SK-N-SH (cell line): ENCODE results near the gene AWAT2. TPM values are rescaled to one million over a fixed set of nuclear protein-coding genes. Genes with fewer than 3 reads are reported as not detected.
A peak's percentile ranks its signal among the peaks of the same experiment; 100 is the strongest.

Experiments
- CTCF ChIA-PET: fragments of 300-600, 350-600 bp; formaldehyde crosslinking; extraction: SDS; loops from one replicate; lab custom pipeline; 2021; lab: Yijun Ruan, JAX
- POLR2A ChIA-PET: fragments of 350-600 bp; sonication (Branson Sonifier 250); formaldehyde crosslinking; extraction: SDS; loops from one replicate; lab custom pipeline; 2020; ENCODE audit warnings: antibody characterized with exemption, inconsistent platforms; lab: Yijun Ruan, JAX
- DNase-seq: peaks from one replicate; pipeline ENCODE4 v3.0.0; 2012
- H2AFZ ChIP-seq: fragments of 200-600 bp; sonication (generic); 2 replicates; pipeline ENCODE4 v1.8.1; 2016; ENCODE audit warnings: antibody characterized with exemption, mild to moderate bottlenecking, low read depth
- H3F3A ChIP-seq: fragments of 200-600 bp; sonication (generic); replicated peaks from 2 replicates; pipeline ENCODE3; 2016; ENCODE audit warnings: antibody characterized with exemption, mild to moderate bottlenecking; ENCODE audit not compliant: insufficient read depth
- H3K27ac ChIP-seq, 2 experiments: fragments of 200-500 bp in 1 of 2; fragments of 200-600 bp in 1 of 2; sonication (Bioruptor generic) in 1 of 2; sonication (generic), shearing (Covaris generic) in 1 of 2; 2 replicates each; pipeline versions ENCODE4 v1.5.1 to v1.6.1; 2014 to 2016; ENCODE audit warnings: low read depth in 2 of 2, inconsistent platforms in 1 of 2, low read length in 1 of 2, mild to moderate bottlenecking in 1 of 2, mixed read lengths in 1 of 2
- H3K27me3 ChIP-seq: fragments of 200-600 bp; sonication (generic), shearing (Covaris generic); 2 replicates; pipeline ENCODE4 v1.6.1; 2016; ENCODE audit warnings: mixed run types; ENCODE audit not compliant: insufficient read depth
- H3K36me3 ChIP-seq, 2 experiments: fragments of 200-500 bp in 1 of 2; fragments of 200-600 bp in 1 of 2; sonication (Bioruptor generic) in 1 of 2; sonication (generic) in 1 of 2; replicated peaks in 1 of 2; 2 replicates each; pipeline versions ENCODE3 to v1.5.1; 2014 to 2016; ENCODE audit warnings: low read length in 1 of 2, mild to moderate bottlenecking in 1 of 2; ENCODE audit not compliant: insufficient read depth in 2 of 2, control insufficient read depth in 1 of 2
- H3K4me1 ChIP-seq, 2 experiments: fragments of 200-500 bp in 1 of 2; fragments of 200-600 bp in 1 of 2; sonication (Bioruptor generic) in 1 of 2; sonication (generic), shearing (Covaris generic) in 1 of 2; 2 replicates each; pipeline versions ENCODE4 v1.5.1 to v1.6.1; 2014 to 2016; ENCODE audit warnings: low read depth in 1 of 2, low read length in 1 of 2, mixed run types in 1 of 2; ENCODE audit not compliant: insufficient read depth in 2 of 2, control insufficient read depth in 1 of 2
- H3K4me2 ChIP-seq: fragments of 200-600 bp; sonication (generic), shearing (Covaris generic); 2 replicates; pipeline ENCODE4 v1.6.1; 2017; ENCODE audit warnings: mixed run types
- H3K4me3 ChIP-seq, 2 experiments: fragments of 200-500 bp in 1 of 2; fragments of 200-600 bp in 1 of 2; sonication (Bioruptor generic) in 1 of 2; sonication (generic), shearing (Covaris generic) in 1 of 2; 2 replicates each; pipeline versions ENCODE4 v1.5.1 to v1.8.1; 2014 to 2016; ENCODE audit warnings: low read depth in 2 of 2, inconsistent platforms in 1 of 2, low read length in 1 of 2, mild to moderate bottlenecking in 1 of 2, mixed read lengths in 1 of 2, moderate library complexity in 1 of 2
- H3K79me2 ChIP-seq: fragments of 200-600 bp; sonication (generic); 2 replicates; pipeline ENCODE4 v1.8.1; 2017; ENCODE audit warnings: mild to moderate bottlenecking; ENCODE audit not compliant: insufficient read depth
- H3K9ac ChIP-seq: fragments of 200-600 bp; sonication (generic); 2 replicates; pipeline ENCODE4 v1.6.1; 2017; ENCODE audit warnings: mixed run types
- H3K9me2 ChIP-seq: fragments of 200-600 bp; sonication (generic); 2 replicates; pipeline ENCODE4 v1.6.1; 2017; ENCODE audit warnings: mixed run types
- H3K9me3 ChIP-seq: fragments of 200-600 bp; sonication (generic); 2 replicates; pipeline ENCODE4 v1.6.1; 2017; ENCODE audit warnings: mixed run types, mild to moderate bottlenecking, moderate library complexity
- H4K20me1 ChIP-seq: fragments of 200-600 bp; sonication (generic); 2 replicates; pipeline ENCODE4 v1.6.1; 2017; ENCODE audit warnings: mild to moderate bottlenecking, mixed run types; ENCODE audit not compliant: insufficient read depth
- CTCF ChIP-seq: fragments of 200-600 bp; sonication (generic); IDR thresholded peaks from 2 replicates; pipeline ENCODE4 v1.6.1; 2017; ENCODE audit warnings: antibody characterized with exemption, mild to moderate bottlenecking, moderate library complexity
- FOSL2 ChIP-seq: IDR thresholded peaks from 2 replicates; pipeline ENCODE4 v1.4.0; 2012; ENCODE audit warnings: low read depth, mild to moderate bottlenecking, moderate library complexity, borderline replicate concordance
- IRF3 ChIP-seq: fragments of 150-350 bp; IDR thresholded peaks from 2 replicates; pipeline ENCODE4 v1.6.1; 2016; ENCODE audit warnings: mild to moderate bottlenecking, low read depth, low read length
- MEF2A ChIP-seq: IDR thresholded peaks from 2 replicates; pipeline ENCODE4 v1.4.0; 2012; ENCODE audit warnings: low read depth, borderline replicate concordance
- MXI1 ChIP-seq: IDR thresholded peaks from 2 replicates; pipeline ENCODE4 v1.6.1; 2012; ENCODE audit warnings: mild to moderate bottlenecking, low read depth, low read length, improper control_type of control experiment
- NFIC ChIP-seq: IDR thresholded peaks from 2 replicates; pipeline ENCODE4 v1.4.0; 2012; ENCODE audit warnings: borderline replicate concordance
- NRF1 ChIP-seq: IDR thresholded peaks from 2 replicates; pipeline ENCODE4 v1.6.1; 2012; ENCODE audit warnings: low read depth, mild to moderate bottlenecking, low read length
- POLR2AphosphoS5 ChIP-seq: IDR thresholded peaks from 2 replicates; pipeline ENCODE4 v1.6.1; 2012; ENCODE audit warnings: low read depth, low read length
- RAD21 ChIP-seq: IDR thresholded peaks from 2 replicates; pipeline ENCODE4 v1.6.1; 2012; ENCODE audit warnings: mild to moderate bottlenecking, low read length
- REST ChIP-seq: IDR thresholded peaks from 2 replicates; pipeline ENCODE4 v1.6.1; 2012; ENCODE audit warnings: mild to moderate bottlenecking, low read depth, low read length, moderate library complexity
- SMC3 ChIP-seq: IDR thresholded peaks from 2 replicates; pipeline ENCODE4 v1.6.1; 2012; ENCODE audit warnings: low read depth, low read length, improper control_type of control experiment
- TCF12 ChIP-seq: IDR thresholded peaks from 2 replicates; pipeline ENCODE4 v1.4.0; 2012
- TEAD4 ChIP-seq: IDR thresholded peaks from 2 replicates; pipeline ENCODE4 v1.4.0; 2012; ENCODE audit warnings: mild to moderate bottlenecking, borderline replicate concordance; ENCODE audit not compliant: insufficient read depth
- USF2 ChIP-seq: fragments of 150-350 bp; IDR thresholded peaks from 2 replicates; pipeline ENCODE4 v1.6.1; 2017; ENCODE audit warnings: antibody characterized with exemption, low read length, low read depth, borderline replicate concordance
- WGBS: methylation state at CpG from one replicate; pipeline ENCODE4 v1.1.6; 2017; ENCODE audit warnings: low lambda C conversion rate; 5-methylcytosine and 5-hydroxymethylcytosine counted together
- polyA plus RNA-seq, 3 experiments: library from polyadenylated mRNA; depleted of rRNA; stranded (reverse); fragments of >200 nt; gene quantifications; 2 replicates each; pipeline ENCODE4 v1.2.3, GENCODE V29; 2012

Gene AWAT2
- polyA plus RNA-seq, 1 of the 3 experiments (the other 2 are of a cell fraction) = 0.13 TPM

GRCh38 chrX:70025464-70025863 is 24.3 kb downstream of the AWAT2 start:
- Histone ChIP-seq H3K27me3 (0 out of 2 replicates have a peak, but pooled peaks cover 4% of the 10 kb centered on the region), H3K9me2 (no peaks in the 10 kb centered on the region), H3F3A (peaks cover 3% of the 10 kb centered on the region), H2AFZ (peak overlapping the region; percentile 35; the same call in 1 of the 2 replicates), H3K27ac (no peak overlapping the region), H3K4me2 (peak overlapping the region; percentile 19; the same call in 1 of the 2 replicates), H3K36me3 (no peaks in the 10 kb centered on the region), H3K9me3 (no peaks in the 10 kb centered on the region), H3K9ac (no peak overlapping the region), H3K4me3 (no peak overlapping the region), H3K79me2 (no peaks in the 10 kb centered on the region), H4K20me1 (no peaks in the 10 kb centered on the region), H3K4me1 (no peaks in the 10 kb centered on the region)
- ChIA-PET CTCF (no interaction called here), POLR2A (no interaction called here)
- DNase-seq = no peak
- TF ChIP-seq USF2 = no peak
- 8% methylated on average over 1 of the region's 1 CpG for WGBS

GRCh38 chrX:70022616-70023015 is 27.1 kb downstream of the AWAT2 start:
- CTCF ChIA-PET = no interaction called here
- Histone ChIP-seq H3K9me3 (no peaks in the 10 kb centered on the region), H3K27me3 (0 out of 2 replicates have a peak, but pooled peaks cover 4% of the 10 kb centered on the region), H3F3A (peaks cover 3% of the 10 kb centered on the region), H3K9ac (no peak overlapping the region), H3K9me2 (no peaks in the 10 kb centered on the region), H3K4me1 (no peaks in the 10 kb centered on the region), H3K4me3 (no peak overlapping the region), H3K36me3 (no peaks in the 10 kb centered on the region), H3K27ac (no peak overlapping the region), H3K4me2 (no peak overlapping the region), H3K79me2 (no peaks in the 10 kb centered on the region), H4K20me1 (no peaks in the 10 kb centered on the region), H2AFZ (no peak overlapping the region)
- POLR2A ChIA-PET = no interaction called here
- TF ChIP-seq IRF3 = no peak
- no peak for TF ChIP-seq TCF12
- TF ChIP-seq NRF1 = no peak
- no peak for TF ChIP-seq NFIC
- no peak for TF ChIP-seq CTCF
- no peak for TF ChIP-seq MXI1
- TF ChIP-seq RAD21 = no peak
- TF ChIP-seq TEAD4 = no peak
- TF ChIP-seq POLR2AphosphoS5 = no peak
- TF ChIP-seq REST = no peak
- no peak for TF ChIP-seq MEF2A
- TF ChIP-seq SMC3 = no peak
- no peak for TF ChIP-seq FOSL2
- 13% methylated on average over 4 of the region's 4 CpGs for WGBS
- no peak for DNase-seq
